Subcutaneous abdominal adipose tissue (tissue), 5 donors: ENCODE results near the gene PDIA5.

Source experiments
- H3K27ac ChIP-seq: one replicate; pipeline ENCODE4 v1.7.0; 2013; ENCODE audit warnings: low read depth, mild to moderate bottlenecking, inconsistent platforms, low read length, moderate library complexity
- H3K27me3 ChIP-seq, 5 donors: one replicate each; pipeline ENCODE4 v1.7.0; 2013; ENCODE audit warnings: low read length in 5 of 5, inconsistent platforms in 1 of 5; ENCODE audit not compliant: control insufficient read depth in 5 of 5, insufficient read depth in 4 of 5
- H3K36me3 ChIP-seq, 5 donors: one replicate each; pipeline ENCODE4 v1.7.0; 2013; ENCODE audit warnings: low read length in 5 of 5; ENCODE audit not compliant: control insufficient read depth in 5 of 5, insufficient read depth in 5 of 5
- H3K4me1 ChIP-seq, 5 donors: one replicate each; pipeline ENCODE4 v1.7.0; 2013; ENCODE audit warnings: low read length in 5 of 5, mild to moderate bottlenecking in 3 of 5, moderate library complexity in 1 of 5; ENCODE audit not compliant: control insufficient read depth in 5 of 5, insufficient read depth in 5 of 5
- H3K4me3 ChIP-seq, 5 donors: one replicate each; pipeline ENCODE4 v1.7.0; 2013; ENCODE audit warnings: low read length in 5 of 5, low read depth in 1 of 5
- H3K9ac ChIP-seq, 5 donors: one replicate each; pipeline ENCODE4 v1.7.0; 2013; ENCODE audit warnings: low read length in 5 of 5, mild to moderate bottlenecking in 4 of 5, moderate library complexity in 3 of 5
- H3K9me3 ChIP-seq, 5 donors: one replicate each; pipeline ENCODE4 v1.7.0; 2013; ENCODE audit warnings: low read length in 5 of 5; ENCODE audit not compliant: control insufficient read depth in 5 of 5
- donor health status: healthy.
- donor health status: healthy.
- donor health status: healthy.
- donor health status: healthy.
- donor health status: healthy.

Gene PDIA5

DNA sequence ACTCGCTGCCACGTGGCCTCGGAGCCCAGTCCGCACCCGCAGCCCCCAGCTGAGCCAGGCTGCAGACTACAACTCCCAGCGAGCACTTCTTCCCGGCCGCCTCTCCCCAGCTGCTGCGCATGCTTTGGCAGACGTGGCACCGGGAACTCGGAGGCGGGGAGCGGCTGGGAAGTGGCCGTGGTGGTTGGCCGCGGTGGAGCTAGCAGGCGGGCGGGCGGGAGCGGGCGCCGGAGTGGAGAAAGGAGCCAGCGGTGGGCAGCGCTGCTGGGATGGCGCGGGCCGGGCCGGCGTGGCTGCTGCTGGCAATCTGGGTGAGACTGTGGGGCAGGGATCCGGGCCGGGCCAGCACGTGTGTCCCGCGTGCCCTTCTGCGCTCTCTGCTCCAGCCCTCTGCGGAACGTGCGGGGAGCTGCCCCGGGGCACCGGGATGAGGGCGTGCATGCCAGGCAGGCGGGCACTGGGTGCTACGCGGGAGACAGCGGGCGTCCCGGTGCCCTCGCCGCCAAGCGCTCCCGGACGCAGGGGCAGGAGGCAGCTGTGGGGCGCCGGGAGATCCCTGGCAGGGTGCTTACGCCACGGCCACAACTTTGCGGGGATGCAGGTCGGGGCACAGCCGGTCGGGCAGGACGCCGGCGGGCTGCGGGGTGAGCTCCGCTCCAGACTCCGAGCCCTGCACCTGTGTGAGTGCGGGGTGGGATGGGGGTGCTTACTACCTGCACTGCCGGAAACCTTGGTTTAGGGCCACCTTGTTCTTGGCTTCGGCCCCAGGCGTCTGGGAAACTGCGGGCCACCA is at the start of gene PDIA5:
TSS of gene PDIA5 (plus strand) at position 130 of the 793 bp plus-strand sequence. CDS start at position 270, 140 bp downstream.
- Histone ChIP-seq H3K4me3 (peak within 1 kb of the TSS; percentile 49 to 90 (median 81)), H3K9ac (peak within 1 kb of the TSS; percentile 44 to 89 (median 68)), H3K9me3 (no peaks in the 10 kb centered on the region), H3K4me1 (peaks cover 4 to 27% (median 18%) of the 10 kb centered on the region in 5 donors), H3K27ac (peak within 1 kb of the TSS; percentile 44), H3K36me3 (no peaks in the 10 kb centered on the region), H3K27me3 (no peaks in the 10 kb centered on the region)

DNA sequence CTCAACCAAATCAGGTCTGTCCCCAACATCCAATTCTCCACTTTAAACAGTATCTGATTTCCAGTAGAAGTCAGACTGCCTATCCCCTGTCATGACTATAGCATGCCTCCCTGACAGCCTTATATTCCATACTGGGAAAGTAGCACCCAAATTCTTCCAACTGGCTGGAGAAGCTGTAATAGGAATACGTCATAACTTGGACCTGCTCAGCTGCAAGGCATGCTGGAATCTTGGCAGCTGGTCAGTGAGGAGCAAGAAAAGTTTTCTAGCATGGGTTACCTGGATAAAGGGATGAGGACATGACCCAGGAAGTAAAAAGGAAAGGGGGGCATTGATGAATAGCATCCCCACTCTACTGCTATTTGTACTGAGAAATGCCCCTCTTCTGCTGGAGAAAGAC is 48.1 kb upstream of the PDIA5 start:
- Histone ChIP-seq H3K9ac (no peak overlapping the region), H3K27ac (no peak overlapping the region), H3K36me3 (no peaks in the 10 kb centered on the region), H3K4me1 (peaks cover 0 to 4% (median 0%) of the 10 kb centered on the region in 5 donors), H3K9me3 (no peaks in the 10 kb centered on the region), H3K4me3 (no peak overlapping the region), H3K27me3 (peaks cover 0 to 16% (median 6%) of the 10 kb centered on the region in 5 donors)

DNA sequence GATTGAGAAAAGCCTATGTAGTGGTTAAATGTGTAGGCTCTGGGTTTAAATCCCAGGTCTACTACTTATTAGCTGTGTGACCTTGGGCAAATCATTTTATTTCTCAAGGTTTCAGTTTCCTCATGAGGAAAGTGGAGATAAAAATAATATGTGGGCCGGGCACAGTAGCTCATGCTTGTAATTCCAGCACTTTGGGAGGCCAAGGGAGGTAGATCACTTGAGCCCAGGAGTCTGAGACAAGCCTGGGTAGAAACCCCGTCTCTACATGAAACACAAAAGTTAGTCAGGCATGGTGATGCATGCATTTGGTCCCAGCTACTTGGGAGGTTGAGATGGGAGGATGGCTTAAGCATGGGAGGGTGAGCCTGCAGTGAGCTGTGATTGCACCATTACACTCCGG is 47.7 kb upstream of the PDIA5 start:
- Histone ChIP-seq H3K4me3 (no peak overlapping the region), H3K27ac (no peak overlapping the region), H3K4me1 (no peaks in the 10 kb centered on the region), H3K9ac (no peak overlapping the region), H3K27me3 (peaks cover 0 to 16% (median 6%) of the 10 kb centered on the region in 5 donors), H3K9me3 (no peaks in the 10 kb centered on the region), H3K36me3 (no peaks in the 10 kb centered on the region)

DNA sequence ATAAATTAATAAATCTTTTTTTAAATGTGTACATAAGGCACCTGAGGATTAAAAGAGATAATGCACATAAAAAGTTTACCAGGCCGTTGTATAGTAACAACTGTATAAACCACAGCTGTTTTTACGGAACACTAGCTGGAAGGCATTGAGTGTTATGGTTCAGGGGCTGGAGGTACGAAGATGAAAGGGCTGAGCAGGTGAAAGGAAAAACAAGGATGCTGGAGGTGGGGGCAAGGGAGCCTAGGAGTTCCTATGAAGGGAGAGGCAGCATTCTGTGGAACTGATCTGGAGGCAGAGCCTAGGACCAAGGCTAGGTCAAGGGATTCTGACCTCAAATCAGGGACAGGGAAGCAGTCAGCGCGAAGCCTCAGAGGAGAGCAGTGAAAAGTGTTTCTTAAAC is 47.2 kb upstream of the PDIA5 start:
- no peaks in the 10 kb centered on the region for H3K4me1 ChIP-seq
- H3K4me3 ChIP-seq = no peak overlapping the region
- peaks cover 0 to 16% (median 3%) of the 10 kb centered on the region in 5 donors for H3K27me3 ChIP-seq
- no peak overlapping the region for H3K27ac ChIP-seq
- H3K36me3 ChIP-seq = no peaks in the 10 kb centered on the region
- H3K9me3 ChIP-seq = no peaks in the 10 kb centered on the region
- no peak overlapping the region for H3K9ac ChIP-seq

DNA sequence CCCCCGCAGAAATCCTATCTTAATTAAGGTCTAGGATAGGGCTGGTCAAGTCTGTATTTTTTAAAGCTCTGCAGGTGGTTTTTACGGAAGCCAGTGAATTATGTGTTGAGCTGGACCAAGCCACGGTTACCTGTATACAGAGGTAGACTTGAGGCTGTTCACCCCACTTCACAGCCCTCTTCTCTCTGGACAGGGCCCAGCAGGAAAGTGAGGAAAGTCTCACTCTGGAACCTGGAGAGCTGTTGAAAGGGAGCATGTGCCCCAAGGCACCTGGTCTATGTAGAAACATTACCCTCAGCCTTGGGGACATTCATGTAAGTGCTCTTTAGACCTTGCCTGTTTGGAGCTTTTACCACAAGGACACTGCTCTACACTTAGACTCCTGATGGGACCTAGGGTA is 46.1 kb upstream of the PDIA5 start:
- Histone ChIP-seq H3K27ac (no peak overlapping the region), H3K27me3 (peaks cover 1 to 20% (median 7%) of the 10 kb centered on the region in 5 donors), H3K9ac (no peak overlapping the region), H3K4me3 (no peak overlapping the region), H3K4me1 (no peaks in the 10 kb centered on the region), H3K36me3 (no peaks in the 10 kb centered on the region), H3K9me3 (no peaks in the 10 kb centered on the region)

DNA sequence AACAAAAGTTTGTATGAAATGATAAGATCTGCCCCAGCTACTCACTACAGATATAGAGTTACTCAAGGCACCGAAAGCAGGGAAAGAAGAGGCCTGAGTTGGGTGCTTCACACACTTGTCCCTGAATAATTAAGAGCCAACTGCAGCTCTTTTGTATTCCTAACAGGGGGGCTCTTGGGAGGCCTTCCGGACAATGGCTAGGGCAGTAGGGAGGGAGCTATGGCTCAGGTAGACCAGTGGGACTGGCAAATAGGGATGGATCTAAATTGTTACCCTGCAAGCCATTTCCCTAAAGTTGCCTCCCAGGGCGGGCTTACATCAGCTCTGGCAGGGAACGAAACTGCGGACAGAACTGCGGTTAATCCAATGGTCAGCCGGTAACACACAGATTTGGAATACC is 45.4 kb upstream of the PDIA5 start:
- no peak overlapping the region for H3K4me3 ChIP-seq
- H3K27me3 ChIP-seq = peaks cover 5 to 24% (median 12%) of the 10 kb centered on the region in 5 donors
- no peaks in the 10 kb centered on the region for H3K9me3 ChIP-seq
- no peak overlapping the region for H3K27ac ChIP-seq
- no peaks in the 10 kb centered on the region for H3K36me3 ChIP-seq
- no peak overlapping the region for H3K9ac ChIP-seq
- H3K4me1 ChIP-seq = peaks cover 0 to 5% (median 4%) of the 10 kb centered on the region in 5 donors

DNA sequence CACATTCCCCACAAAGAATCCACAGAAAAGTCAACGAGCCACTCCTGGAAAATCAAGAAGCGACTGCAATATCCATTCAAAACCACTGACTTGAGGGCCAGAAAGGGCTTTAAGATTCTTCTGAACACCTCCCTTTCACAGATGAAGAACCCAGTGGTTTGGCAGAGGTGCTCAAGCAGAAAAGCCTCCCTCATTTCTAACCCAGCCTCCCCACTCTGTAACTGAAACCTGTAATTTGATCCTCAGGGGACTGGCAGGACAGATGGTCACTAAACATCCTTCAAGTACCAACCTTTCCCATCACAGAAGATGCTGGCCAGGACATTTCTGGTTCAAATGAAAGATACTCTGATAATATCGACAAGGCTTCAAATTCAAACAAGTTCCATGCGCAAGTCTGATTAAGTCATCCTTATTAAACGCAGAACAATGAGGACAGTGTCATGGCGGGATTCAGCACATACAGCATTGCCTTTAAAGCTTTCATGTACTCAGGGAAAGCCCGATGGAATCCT is 44.8 kb upstream of the PDIA5 start:
- H3K9ac ChIP-seq = no peak overlapping the region
- H3K27me3 ChIP-seq = peaks cover 10 to 30% (median 18%) of the 10 kb centered on the region in 5 donors
- H3K27ac ChIP-seq = no peak overlapping the region
- no peak overlapping the region for H3K4me3 ChIP-seq
- peaks cover 0 to 12% (median 11%) of the 10 kb centered on the region in 5 donors for H3K4me1 ChIP-seq
- H3K36me3 ChIP-seq = no peaks in the 10 kb centered on the region
- no peaks in the 10 kb centered on the region for H3K9me3 ChIP-seq

DNA sequence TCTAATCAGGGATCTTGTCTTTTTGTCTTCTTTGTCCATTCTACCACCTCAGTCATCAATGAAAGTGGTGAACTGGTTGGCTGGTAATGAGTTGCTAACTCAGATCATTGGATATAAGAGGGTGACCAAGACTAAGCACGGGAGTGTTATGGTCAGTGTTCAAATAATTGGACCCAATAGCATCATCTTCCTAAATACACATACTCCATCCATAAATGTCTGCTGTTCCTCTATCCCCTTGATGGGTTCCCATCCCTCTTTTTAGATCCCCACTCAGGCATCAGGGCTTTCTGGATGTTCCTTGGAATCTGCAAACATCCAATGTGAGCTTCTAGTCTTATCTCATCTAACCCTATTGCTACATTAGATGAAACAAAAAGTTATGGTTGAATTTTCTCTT is 42.8 kb upstream of the PDIA5 start:
- H3K9ac ChIP-seq = no peak overlapping the region

DNA sequence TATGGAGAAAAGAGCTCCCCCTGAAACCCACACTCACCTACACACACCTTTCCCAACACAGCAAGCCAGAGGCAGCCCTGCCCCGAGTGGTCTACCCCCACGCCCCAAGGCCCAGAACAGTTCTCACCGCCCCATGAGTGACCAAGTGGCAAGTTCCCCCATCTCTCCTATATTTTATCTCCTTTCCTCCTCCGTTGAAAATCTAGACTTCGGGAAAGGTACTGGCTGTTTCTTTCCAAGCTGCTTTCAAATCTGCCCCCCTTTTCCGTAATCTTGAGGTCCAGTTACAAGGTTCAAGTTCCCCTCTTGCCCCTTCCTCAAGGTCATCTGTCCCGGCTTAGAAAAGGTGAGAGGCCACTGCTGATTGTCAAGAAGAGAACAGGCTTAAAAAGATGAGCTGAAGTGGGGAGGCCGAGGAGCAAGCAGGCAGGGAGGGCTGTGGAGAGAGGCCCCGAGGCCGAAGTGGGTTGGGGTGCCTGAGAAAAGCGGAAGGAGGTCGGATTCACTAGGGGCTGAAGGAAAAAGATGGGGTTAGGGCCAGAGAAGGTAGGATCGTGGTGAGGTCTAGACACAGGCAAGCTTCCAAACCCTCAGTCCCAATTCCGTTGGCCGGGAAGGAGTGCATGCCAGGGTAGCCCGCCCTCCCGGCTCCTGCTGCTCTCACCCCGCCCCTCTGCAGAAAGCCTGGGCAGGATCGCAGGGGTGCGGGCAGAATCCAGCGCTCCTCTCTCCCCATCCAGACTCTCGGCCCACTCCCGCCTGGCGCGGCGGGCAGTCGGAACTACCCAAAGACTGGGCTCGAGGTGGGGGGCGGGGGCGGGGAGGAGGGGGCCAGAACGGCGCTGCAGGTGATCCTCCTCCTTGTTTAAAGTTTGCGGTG is 40.9 kb upstream of the PDIA5 start:
- Histone ChIP-seq H3K27me3 (peaks cover 12 to 53% (median 24%) of the 10 kb centered on the region in 5 donors), H3K9ac (no peak overlapping the region), H3K27ac (no peak overlapping the region), H3K4me1 (peaks cover 0 to 27% (median 25%) of the 10 kb centered on the region in 5 donors), H3K9me3 (no peaks in the 10 kb centered on the region), H3K4me3 (peak overlapping the region in 3 of 5 donors; percentile 54 to 68 (median 63)), H3K36me3 (no peaks in the 10 kb centered on the region)

More for the DNA sequence above, 42.8 kb upstream of the PDIA5 start:
- Histone ChIP-seq H3K4me3 (no peak overlapping the region), H3K27ac (no peak overlapping the region), H3K4me1 (peaks cover 0 to 27% (median 25%) of the 10 kb centered on the region in 5 donors), H3K36me3 (no peaks in the 10 kb centered on the region), H3K9me3 (no peaks in the 10 kb centered on the region), H3K27me3 (peaks cover 12 to 37% (median 23%) of the 10 kb centered on the region in 5 donors)
